HEK293 (cell line): ENCODE measurements around the gene HK2.

Experiments
- INSM2 ChIP-seq: fragments of 450-650 bp; formaldehyde crosslinking; IDR thresholded peaks from 2 replicates; pipeline ENCODE4 v1.5.1; 2016; ENCODE audit warnings: missing biosample characterization, missing genetic modification characterization
- KLF7 ChIP-seq: fragments of 450-650 bp; formaldehyde crosslinking; IDR thresholded peaks from 2 replicates; pipeline ENCODE4 v1.5.1; 2016; ENCODE audit warnings: missing biosample characterization, missing genetic modification characterization, borderline replicate concordance
- MYNN ChIP-seq: fragments of 450-650 bp; formaldehyde crosslinking; IDR thresholded peaks from 2 replicates; pipeline ENCODE4 v1.5.1; 2016; ENCODE audit warnings: missing biosample characterization, missing genetic modification characterization, borderline replicate concordance
- PRDM4 ChIP-seq: fragments of 450-650 bp; formaldehyde crosslinking; IDR thresholded peaks from 2 replicates; pipeline ENCODE4 v1.5.1; 2017; ENCODE audit warnings: missing biosample characterization, missing genetic modification characterization
- SCRT2 ChIP-seq: fragments of 450-650 bp; formaldehyde crosslinking; IDR thresholded peaks from 2 replicates; pipeline ENCODE4 v1.5.1; 2016; ENCODE audit warnings: missing biosample characterization, missing genetic modification characterization
- SETDB1 ChIP-seq: IDR thresholded peaks from one replicate; pipeline ENCODE4 v1.6.1; 2017; ENCODE audit warnings: mild to moderate bottlenecking, low read length, moderate library complexity, mixed read lengths; ENCODE audit not compliant: insufficient read length
- SP2 ChIP-seq: fragments of 450-650 bp; formaldehyde crosslinking; IDR thresholded peaks from 2 replicates; pipeline ENCODE4 v1.5.1; 2016; ENCODE audit warnings: missing biosample characterization, missing genetic modification characterization
- SP3 ChIP-seq: fragments of 450-650 bp; formaldehyde crosslinking; IDR thresholded peaks from 2 replicates; pipeline ENCODE4 v1.5.1; 2016; ENCODE audit warnings: missing biosample characterization, missing genetic modification characterization
- TSHZ1 ChIP-seq: fragments of 450-650 bp; formaldehyde crosslinking; IDR thresholded peaks from 2 replicates; pipeline ENCODE4 v1.5.1; 2016; ENCODE audit warnings: missing biosample characterization, missing genetic modification characterization, borderline replicate concordance
- ZBTB1 ChIP-seq: fragments of 450-650 bp; formaldehyde crosslinking; IDR thresholded peaks from 2 replicates; pipeline ENCODE4 v1.5.1; 2016; ENCODE audit warnings: missing biosample characterization, missing genetic modification characterization
- ZBTB11 ChIP-seq: fragments of 450-650 bp; formaldehyde crosslinking; conservative IDR thresholded peaks from 2 replicates; pipeline ENCODE4 v1.5.1; 2016; ENCODE audit warnings: low read depth, missing biosample characterization, missing genetic modification characterization
- ZBTB21 ChIP-seq: fragments of 450-650 bp; formaldehyde crosslinking; IDR thresholded peaks from 2 replicates; pipeline ENCODE4 v1.5.1; 2017; ENCODE audit warnings: missing biosample characterization, missing genetic modification characterization
- ZBTB8A ChIP-seq: fragments of 450-650 bp; formaldehyde crosslinking; IDR thresholded peaks from 2 replicates; pipeline ENCODE4 v1.5.1; 2016; ENCODE audit warnings: missing biosample characterization, missing genetic modification characterization
- ZFP41 ChIP-seq: fragments of 450-650 bp; formaldehyde crosslinking; IDR thresholded peaks from 2 replicates; pipeline ENCODE4 v1.5.1; 2016; ENCODE audit warnings: missing biosample characterization, missing genetic modification characterization, borderline replicate concordance
- ZNF132 ChIP-seq: fragments of 450-650 bp; formaldehyde crosslinking; IDR thresholded peaks from 2 replicates; pipeline ENCODE4 v1.5.1; 2017; ENCODE audit warnings: missing biosample characterization, missing genetic modification characterization, borderline replicate concordance
- ZNF155 ChIP-seq: fragments of 450-650 bp; formaldehyde crosslinking; IDR thresholded peaks from 2 replicates; pipeline ENCODE4 v1.5.1; 2016; ENCODE audit warnings: missing biosample characterization, missing genetic modification characterization
- ZNF335 ChIP-seq: fragments of 450-650 bp; formaldehyde crosslinking; conservative IDR thresholded peaks from 2 replicates; pipeline ENCODE4 v1.5.1; 2016; ENCODE audit warnings: missing biosample characterization, missing genetic modification characterization
- ZNF366 ChIP-seq: fragments of 450-650 bp; formaldehyde crosslinking; conservative IDR thresholded peaks from 2 replicates; pipeline ENCODE4 v1.5.1; 2016; ENCODE audit warnings: missing biosample characterization, missing genetic modification characterization
- ZNF473 ChIP-seq: fragments of 450-650 bp; formaldehyde crosslinking; IDR thresholded peaks from 2 replicates; pipeline ENCODE4 v1.5.1; 2017; ENCODE audit warnings: missing biosample characterization, missing genetic modification characterization
- ZNF488 ChIP-seq: fragments of 450-650 bp; formaldehyde crosslinking; IDR thresholded peaks from 2 replicates; pipeline ENCODE4 v1.5.1; 2016; ENCODE audit warnings: missing biosample characterization, missing genetic modification characterization
- ZNF658 ChIP-seq: fragments of 450-650 bp; formaldehyde crosslinking; IDR thresholded peaks from 2 replicates; pipeline ENCODE4; 2016; ENCODE audit warnings: missing biosample characterization, missing genetic modification characterization
- ZNF792 ChIP-seq: fragments of 450-650 bp; formaldehyde crosslinking; IDR thresholded peaks from 2 replicates; pipeline ENCODE4 v1.5.1; 2016; ENCODE audit warnings: missing biosample characterization, missing genetic modification characterization
- ZNF830 ChIP-seq: fragments of 450-650 bp; IDR thresholded peaks from 2 replicates; pipeline ENCODE4 v1.5.0; 2018; ENCODE audit warnings: missing biosample characterization, missing genetic modification characterization, low read depth, mild to moderate bottlenecking, moderate library complexity

HK2 gene

GRCh38 chr2:74833418-74834233, at the start of gene HK2 (continued):
- TF ChIP-seq ZBTB11 (tag by site-specific recombination) (no peak), ZNF366 (tag by site-specific recombination) (no peak), SP2 (tag by site-specific recombination) (peak; percentile 42), ZFP41 (tag by site-specific recombination) (no peak), ZNF155 (no peak), TSHZ1 (no peak), SP3 (tag by site-specific recombination) (peak; percentile 44; the same call in 1 of the 2 replicates), ZBTB21 (no peak), MYNN (tag by site-specific recombination) (no peak), ZNF830 (tag by site-specific recombination) (no peak), KLF7 (tag by site-specific recombination) (no peak), ZNF792 (tag by site-specific recombination) (no peak), PRDM4 (tag by site-specific recombination) (peak; percentile 53; the same call in 1 of the 2 replicates), ZNF335 (tag by site-specific recombination) (peak; percentile 70), SETDB1 (no peak), INSM2 (tag by site-specific recombination) (no peak), ZBTB8A (tag by site-specific recombination) (peak; percentile 49; the same call in 1 of the 2 replicates), ZNF658 (tag by site-specific recombination) (no peak), ZNF488 (tag by site-specific recombination) (no peak), ZNF473 (tag by site-specific recombination) (no peak), ZBTB1 (no peak), SCRT2 (tag by site-specific recombination) (peak; percentile 62), ZNF132 (tag by site-specific recombination) (no peak)
